ENCODE measurements around the gene ACTR1B. TPM values are rescaled to one million over a fixed set of nuclear protein-coding genes. Genes with fewer than 3 reads are reported as not detected.
"Not testable (repeated sequence)": the region's sequence is repeated elsewhere in the genome, so short reads cannot be mapped to it uniquely, and the experiment has no call there.

The ACTR1B gene
- total and polyA plus RNA-seq, 5 donors = 57.4 to 71.5 (median 61.2) TPM

DNA sequence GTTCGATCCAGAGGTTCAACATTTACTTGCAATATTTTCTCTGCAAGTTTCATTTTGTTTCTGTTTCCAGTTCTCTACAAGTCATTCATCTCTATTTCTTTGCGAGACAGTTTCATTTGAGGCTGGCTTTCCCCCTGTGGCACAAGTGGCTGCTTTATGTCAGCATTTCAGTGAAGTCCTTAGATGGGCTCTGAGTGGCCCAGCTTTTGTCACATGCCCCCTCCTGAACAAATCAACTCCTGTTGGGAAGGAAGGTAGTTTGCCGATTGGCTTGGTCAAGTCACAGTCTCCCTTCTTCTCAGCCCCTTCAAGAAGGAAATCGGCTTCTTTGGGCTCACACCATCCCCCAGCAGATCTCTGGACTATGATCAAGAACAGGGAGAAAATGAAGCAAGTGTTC lies 55.1 kb downstream of the ACTR1B start:
- DNase-seq; H3K4me3 ChIP-seq (ENCODE audit: low read length); H3K27ac ChIP-seq (ENCODE audit: low read length); H3K9me3 ChIP-seq (ENCODE audit: control insufficient read depth, low read length); H3K27me3 ChIP-seq (ENCODE audit: control insufficient read depth, insufficient read depth); H3K4me1 ChIP-seq (ENCODE audit: control insufficient read depth, insufficient read depth, low read length); ATAC-seq; intact Hi-C loops (cut with DNase I): not testable (repeated sequence)
- WGBS = 84% methylated on average over 4 of the region's 4 CpGs

Other genes with a start within 250 kb of the ACTR1B start
- gene ANKRD36B, start 74.2 kb downstream of the ACTR1B start, total RNA-seq = 1 to 10 TPM; 7.5 to 9.3 (median 8.8) TPM
- gene ANKRD36B, start 74.2 kb downstream of the ACTR1B start, polyA plus RNA-seq = 4.8 TPM
- gene COX5B, start 18.0 kb downstream of the ACTR1B start, total RNA-seq = 1,000 to 10,000 TPM in 3 of 4 donors, 100 to 1,000 TPM in 1; 893 to 1,145 (median 1,032) TPM
- gene COX5B, start 18.0 kb downstream of the ACTR1B start, polyA plus RNA-seq = 2,498 TPM
- 1 to 10 TPM; 3.8 to 8.3 (median 4.5) TPM for gene C2orf92, start 5.7 kb upstream of the ACTR1B start, total RNA-seq
- 7.4 TPM for gene C2orf92, start 5.7 kb upstream of the ACTR1B start, polyA plus RNA-seq
- 1 to 10 TPM in 3 of 4 donors, under 1 TPM in 1; 0.62 to 1.5 (median 1.1) TPM for gene ZAP70, start 49.5 kb upstream of the ACTR1B start, total RNA-seq
- gene ZAP70, start 49.5 kb upstream of the ACTR1B start, polyA plus RNA-seq = 1.3 TPM

All from right cardiac atrium (tissue), 5 donors.